Measurements from ENCODE around the gene UBXN2A.
"Not testable (repeated sequence)": the region's sequence is repeated elsewhere in the genome, so short reads cannot be mapped to it uniquely, and the experiment has no call there.

Gene UBXN2A

DNA sequence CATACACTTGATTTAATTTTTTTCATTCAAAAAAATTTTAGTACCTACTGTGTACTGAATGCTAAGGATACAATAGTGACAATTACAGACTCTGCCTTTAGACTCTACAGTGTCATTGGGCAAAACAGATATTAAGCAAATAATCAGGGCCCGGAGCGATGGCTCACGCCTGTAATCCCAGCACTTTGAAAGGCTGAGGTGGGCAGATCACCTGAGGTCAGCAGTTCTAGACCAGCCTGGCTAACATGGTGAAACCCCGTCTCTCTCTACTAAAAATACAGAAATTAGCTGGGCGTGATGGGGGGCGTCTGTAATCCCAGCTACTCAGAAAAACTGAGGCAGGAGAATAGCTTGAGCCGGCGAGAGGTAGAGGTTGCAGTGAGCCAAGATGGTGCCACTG, 1.4 kb downstream of the UBXN2A start:
- DNase-seq = no peak

DNA sequence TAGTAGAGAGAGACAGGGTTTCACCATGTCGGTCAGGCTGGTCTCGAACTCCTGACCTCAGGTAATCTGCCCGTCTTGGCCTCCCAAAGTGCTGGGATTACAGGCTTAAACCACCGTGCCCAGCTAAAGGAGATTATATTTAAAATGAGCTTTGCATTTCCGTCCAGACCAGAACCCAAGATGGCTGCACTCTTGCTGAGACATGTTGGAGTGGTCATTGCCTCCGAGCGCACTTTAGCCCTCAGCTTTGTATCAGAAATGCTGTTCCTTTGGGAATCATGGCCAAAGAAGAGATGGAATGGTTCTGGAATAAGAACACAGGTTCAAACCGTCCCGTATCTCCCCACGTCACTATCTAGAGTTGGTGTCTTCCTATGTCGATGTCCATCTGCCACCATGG, 3.4 kb downstream of the UBXN2A start:
- no peak for DNase-seq

DNA sequence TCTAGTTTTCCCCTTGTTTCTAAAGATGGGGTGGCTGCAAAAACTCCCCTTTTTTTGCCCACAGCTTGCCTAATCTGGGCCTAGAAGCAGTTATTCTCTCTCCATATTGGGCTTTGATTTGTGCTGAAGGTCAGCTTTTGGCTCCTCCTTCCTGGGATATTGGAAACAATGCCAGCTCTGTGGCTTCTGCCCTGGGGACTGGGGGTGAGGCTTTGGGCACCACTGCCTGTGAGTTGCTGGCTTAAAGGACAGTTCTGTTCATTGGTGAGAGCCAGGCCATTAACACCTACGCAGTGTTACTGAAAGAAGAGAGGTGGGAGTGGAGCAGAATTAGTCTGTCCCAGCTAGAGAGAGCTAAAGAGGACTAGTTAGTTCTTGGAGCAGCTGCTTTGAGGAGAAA, 4.3 kb downstream of the UBXN2A start:
- DNase-seq = no peak

DNA sequence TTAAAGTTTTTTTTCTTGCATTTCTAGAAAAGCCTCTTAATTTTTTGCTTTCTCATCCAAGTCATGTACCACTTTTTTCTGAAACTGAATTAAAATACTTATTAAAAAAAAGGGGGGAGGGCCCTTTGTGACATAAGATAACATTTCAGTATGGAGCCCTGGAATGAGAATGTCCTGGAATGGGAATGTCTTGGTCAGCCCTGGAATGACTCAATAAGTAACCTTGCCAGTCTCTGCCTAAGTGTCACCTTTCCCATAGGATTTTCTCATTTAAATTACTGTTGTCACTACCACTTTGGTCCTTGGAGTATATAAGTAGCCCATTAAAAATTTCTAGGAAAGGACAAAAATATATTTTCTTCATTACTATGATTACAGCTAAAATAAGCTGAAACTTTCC, 4.7 kb downstream of the UBXN2A start:
- no peak for DNase-seq

DNA sequence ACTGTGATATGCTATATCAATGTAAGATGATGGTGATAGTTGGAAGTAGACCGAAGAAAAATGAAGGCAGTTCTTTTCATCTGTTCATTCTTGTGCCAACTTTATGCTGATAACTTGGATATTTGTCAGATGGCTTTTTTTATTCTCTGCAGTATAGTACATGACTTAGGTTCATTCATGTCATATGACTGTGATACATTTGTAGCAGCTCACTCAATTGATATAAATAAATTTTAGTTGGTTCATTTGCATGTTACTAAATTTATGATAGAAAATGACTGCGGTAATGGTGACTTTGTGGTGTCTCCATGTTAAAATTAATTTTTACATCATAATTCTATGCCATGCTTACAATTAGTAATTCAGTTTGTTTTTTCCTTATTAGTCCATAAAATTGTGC, 7.1 kb downstream of the UBXN2A start:
- no peak for DNase-seq

DNA sequence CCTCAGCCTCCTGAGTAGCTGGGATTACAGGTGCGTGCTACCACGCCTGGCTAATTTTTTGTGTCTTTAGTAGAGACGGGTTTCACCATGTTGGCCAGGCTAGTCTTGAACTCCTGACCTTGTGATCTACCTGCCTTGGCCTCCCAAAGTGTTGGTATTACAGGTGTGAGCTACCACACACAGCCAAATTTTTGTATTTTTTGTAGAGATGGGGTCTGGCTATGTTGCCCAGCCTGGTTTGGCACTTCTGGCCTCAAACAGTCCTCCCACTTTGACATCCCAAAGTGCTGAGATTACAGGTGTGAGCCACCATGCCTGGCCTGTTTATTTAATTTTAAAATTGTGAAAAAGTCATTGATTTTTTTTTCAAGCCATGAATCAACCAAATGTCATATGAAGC, 12.3 kb downstream of the UBXN2A start:
- not testable (repeated sequence) for DNase-seq

DNA sequence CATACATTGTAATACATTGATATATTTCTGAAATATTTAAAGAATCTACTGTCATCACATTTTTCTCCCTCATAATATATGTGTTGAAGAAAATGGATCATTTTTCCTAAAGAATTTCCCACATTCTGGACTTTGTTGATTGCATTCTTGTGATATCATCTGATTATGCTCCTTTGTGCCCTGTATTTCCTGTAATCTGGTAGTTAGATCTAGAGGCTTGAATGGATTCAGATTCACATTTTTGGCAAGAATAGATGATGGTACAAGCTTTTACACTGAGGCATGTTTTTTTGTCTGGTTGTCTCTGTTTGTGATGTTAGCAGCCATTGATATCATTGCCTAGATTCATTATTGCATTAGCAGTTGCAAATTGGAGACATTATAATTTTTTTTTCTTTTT, 13.4 kb downstream of the UBXN2A start:
- no peak for DNase-seq

DNA sequence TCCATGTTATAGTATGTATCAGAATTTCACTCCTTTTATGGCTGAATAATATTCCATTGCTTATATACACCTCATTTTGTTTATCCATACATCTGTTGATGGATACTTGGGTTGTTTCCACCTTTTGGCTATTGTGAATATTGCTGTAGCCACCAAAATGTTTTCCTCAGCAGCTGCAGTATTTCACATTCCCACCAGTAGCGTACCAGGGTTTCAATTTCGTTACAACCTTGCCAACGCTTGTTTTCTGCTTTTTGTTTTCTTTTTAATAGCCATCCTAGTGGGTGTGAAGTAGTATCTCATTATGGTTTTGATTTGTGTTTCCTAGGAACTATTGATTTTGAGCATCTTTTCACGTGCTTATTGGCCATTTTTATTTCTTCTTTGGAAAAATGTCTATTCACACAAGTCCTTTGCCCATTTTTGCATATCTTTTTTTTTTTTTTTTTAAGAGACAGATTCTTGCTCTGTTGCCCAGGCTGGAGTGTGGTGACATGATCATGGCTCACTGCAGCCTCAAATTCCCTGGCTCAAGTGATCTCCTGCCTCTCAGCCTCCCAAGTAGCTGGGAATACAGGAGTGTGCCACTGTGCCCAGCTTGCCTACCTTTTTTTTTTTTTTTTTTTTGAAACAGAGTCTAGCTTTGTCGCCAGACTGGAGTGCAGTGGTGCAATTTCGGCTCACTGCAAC, 14.2 kb downstream of the UBXN2A start:
- DNase-seq = no peak

DNA sequence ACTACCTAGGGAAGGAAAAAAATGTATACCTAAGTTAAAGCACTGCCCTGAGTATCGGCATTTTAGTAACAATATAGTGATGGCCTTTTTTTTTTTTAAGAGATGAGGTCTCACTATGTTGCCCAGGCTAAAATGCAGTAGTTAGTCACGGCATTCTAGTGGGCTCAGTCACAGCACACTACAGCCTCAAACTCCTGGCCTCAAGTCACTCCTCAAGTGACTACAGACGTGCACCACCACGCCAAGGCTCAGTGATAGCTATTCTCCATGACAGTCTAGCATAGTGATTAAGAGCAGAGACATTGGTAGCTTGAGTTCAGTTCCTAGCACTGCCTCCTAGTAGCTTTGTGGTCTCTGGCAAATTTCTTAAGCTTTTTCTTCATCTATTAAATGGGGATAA, 27.6 kb downstream of the UBXN2A start:
- no peak for DNase-seq

DNA sequence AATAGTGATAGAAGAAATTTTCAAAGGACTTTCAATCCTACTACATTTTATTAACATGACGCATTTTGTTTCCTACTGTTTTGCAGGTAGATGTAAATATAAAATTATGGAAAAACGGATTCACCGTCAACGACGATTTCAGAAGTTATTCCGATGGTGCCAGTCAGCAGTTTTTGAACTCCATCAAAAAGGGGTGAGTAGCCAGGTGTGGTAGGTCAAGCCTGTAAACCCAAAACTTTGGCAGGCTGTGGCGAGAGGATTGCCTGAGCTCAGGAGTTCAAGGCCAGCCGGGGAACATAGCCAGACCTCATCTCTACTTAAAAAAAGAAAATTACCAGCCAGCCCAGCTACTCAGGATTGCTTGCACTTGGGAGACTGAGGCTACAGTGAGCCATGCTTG, 36.6 kb downstream of the UBXN2A start:
- no peak for DNase-seq

DNA sequence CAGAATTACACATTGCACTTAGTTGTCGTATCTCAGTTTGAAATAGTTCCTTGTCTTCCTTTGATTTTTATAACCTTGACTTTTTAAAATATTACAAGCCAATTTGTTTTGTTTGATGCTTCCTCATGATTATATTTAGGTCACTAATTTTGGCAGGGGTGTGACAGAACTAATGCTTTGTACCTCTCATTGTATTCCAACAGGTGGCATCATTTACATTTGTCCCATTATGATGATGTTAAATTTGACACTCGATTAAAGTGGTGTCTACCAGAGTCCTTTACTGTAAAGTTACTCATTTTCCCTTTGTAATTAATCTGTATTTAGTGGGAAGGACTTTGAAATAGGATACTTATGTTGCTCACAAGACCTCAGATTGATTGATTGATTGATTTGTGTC, 48.1 kb downstream of the UBXN2A start:
- peak; percentile 83 for DNase-seq

DNA sequence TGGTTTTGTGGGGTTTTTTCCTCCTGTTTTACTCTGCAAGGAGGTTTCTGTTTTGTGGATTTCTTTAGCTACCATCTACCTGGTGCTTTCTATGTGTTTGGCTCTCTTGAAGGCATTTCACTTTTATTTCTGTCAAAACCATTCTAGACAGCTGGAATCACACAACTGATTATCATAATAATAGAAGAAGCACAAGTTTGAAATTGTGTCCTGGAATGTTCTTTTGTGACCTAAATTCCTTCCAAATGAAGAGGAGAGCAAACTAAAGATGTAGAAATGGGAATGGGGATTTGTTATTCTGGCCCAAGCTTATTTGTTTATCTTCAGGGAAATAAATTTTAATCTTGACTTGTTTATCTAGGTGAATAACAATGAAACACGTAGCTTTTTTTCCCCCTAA, 52.7 kb downstream of the UBXN2A start:
- DNase-seq = no peak

DNA sequence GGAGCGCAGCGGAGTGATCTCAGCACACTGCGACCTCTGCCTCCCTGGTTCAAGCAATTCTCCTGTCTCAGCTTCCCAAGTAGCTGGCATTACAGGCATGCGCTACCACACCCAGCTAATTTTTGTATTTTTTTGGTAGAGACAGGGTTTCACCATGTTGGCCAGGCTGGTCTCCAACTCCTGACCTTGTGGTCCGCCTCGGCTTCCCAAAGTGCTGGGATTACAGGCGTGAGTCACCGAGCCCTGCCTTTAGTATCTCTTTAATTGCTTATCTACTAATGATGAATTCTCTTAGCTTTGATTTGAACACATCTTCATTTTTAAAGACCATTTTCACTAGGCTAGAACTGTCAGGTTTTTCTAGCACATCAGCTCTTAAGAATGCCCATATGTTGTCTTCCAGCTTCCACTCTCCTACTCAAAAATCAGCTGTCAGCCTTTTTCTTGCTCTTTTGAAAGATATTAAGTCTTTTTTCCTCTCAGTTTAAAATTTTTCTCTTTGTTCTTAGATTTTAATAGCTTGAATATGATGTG, 53.5 kb downstream of the UBXN2A start:
- DNase-seq = no peak

DNA sequence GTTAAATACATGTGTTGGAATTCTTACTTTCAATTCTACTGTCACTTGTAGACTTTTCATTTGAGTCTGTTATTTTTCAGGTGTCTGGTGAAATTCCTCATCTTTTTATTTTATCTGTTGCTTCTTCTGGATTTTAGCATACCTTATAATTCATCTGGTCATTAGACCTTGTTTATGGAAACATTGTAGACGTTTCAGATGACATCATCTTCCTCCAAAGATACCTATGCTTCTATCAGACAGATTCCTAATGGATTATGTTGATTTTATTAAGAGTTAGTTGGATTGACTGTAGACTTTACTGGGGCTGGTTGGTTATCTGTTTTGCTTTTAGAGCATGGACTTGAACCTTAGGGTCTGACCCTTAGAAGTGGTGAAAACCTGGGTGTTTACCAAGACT, 54.3 kb downstream of the UBXN2A start:
- no peak for DNase-seq

DNA sequence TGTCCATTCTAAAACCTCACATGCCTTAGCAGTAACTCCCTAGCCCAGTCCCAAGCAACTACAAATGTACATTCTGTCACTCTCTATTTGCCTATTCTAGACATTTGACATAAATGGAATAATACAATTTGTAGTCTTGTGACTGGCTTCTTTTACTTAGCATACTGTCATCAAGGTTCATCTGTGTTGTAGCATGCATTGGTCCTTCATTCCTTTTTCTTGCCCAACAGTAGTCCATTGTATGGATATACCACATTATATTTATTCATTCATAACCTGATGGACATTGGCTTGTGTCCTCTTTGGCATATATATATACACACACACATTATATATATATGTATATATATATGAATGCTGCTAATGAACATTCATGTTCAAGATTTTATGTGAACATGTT, 67.4 kb downstream of the UBXN2A start:
- DNase-seq = no peak

DNA sequence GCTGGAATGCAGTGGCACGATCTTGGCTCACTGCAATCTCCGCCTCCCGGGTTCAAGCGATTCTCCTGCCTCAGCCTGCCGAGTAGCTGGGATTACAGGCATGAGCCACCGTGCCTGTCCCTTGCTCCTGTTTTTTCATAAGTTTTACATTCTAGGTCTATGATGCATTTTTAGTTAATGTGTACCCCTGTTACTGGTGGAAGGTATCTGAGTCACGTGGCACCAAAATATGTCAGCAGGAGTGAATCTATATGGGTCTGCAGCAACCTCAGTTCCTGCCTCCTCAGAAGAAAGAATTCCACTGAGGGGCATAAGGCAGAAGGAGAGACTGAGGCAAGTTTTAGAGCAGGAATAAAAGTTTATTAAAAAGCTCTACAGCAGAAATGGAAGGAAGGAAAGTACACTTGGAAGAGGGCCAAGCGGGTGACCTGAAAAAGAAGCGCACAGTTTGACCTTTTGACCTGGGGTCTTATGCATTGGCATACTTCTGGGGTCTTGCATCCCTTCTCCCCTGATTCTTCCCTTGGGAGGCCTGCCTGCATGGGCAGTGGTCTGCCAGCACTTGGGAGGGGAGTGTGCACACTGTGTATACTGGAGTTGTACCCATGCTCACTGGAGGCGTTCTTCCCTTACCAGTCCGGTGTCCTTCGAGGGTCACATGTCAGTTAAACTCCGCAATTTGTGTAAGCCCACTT, 68.6 kb downstream of the UBXN2A start:
- DNase-seq = no peak

DNA sequence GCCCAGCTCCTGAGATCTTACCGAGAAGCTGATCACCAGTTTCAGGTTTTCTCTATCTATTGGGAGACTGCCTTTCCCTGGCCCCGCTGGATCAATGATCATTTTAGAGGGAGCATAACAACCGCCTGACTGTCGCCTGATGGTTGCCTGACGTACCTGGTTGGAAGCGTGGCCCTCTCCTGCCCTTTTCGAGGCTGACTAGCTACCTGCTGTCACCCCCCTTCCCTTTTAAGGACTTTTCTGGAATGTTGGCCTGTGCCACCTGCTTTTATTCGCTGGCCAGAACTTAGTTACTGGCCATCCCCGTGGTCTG, 69.1 kb downstream of the UBXN2A start:
- DNase-seq = no peak

DNA sequence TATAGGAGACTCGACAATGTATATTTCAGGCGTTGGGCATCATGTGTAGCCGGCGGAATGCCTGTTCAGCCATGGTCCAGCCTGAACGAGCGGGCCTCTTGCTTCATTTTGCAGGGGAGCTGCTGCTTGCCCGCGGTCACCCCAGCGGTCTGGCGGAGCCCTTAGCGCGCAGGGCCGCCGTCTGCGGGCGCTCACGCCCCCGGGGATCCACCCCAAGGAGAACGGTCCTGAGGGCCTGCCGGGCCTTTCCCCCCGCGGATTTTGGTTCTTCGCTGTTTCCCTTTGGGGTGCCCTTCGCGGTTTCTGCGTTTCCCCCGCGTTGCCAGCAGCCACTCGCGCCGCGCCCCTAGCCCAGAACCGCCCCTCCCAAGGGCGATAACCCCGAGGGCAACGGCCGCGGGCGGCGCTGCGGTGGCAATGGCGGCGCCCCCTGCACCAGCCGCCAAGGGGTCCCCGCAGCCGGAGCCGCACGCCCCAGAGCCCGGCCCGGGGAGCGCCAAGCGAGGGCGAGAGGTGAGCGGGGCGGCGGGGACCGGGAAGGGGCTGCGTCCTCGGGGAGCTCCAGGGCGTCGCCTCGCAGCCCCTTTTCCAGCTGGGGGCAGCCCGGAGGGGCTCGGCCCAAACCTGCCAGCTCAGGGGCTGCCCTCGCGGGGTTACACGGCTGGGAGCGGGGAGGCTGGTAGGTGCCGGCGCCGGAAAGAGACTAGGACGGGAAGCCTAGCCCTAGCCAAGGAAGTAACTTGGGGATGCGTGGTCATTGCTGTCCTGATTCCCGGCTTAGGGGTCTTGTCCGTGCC, 69.6 kb downstream of the UBXN2A start, which contains the start of gene MFSD2B:
MFSD2B (plus strand) TSS at position 406 of the 797 bp plus-strand sequence; CDS start at position 418, 12 bp downstream.
- peak; percentile 81 for DNase-seq

DNA sequence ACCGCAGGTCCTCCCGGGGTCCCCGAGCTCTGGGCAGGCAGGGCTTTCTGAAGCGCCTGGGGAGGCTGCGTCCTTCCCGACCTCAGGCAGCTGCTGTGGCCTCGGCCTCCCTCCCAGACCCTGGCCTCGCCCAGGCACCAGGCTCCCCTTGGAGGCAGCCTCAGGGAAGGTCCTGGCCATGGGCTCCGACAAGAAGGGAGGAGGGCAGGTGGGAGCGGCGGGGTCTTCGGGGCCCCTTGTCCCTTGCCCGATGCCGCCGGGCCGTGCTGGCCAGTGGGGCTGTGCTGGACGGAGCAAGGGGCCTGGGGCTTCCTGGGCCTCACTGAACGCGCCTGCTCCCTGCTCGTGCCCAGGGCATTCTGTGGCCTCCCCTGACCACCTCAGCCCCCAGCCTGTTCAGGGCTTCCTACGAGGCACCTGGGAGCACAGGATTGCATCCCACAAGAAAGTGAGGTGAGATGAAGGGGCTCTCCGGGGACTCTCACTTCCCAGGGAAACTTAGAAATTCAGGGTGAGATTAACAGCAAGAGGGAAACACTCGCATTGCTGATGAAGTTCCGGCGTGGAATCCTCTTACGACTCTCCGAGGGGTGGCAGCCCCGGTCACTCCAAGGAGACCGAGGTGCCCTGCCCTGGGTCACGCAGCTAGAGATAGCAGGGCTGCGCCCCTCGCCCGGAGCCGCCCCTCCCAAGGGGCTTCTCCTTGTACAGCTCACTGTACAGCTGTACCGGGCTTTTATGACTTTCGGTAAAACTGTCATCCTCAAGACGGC, 70.4 kb downstream of the UBXN2A start:
- peak; percentile 50 for DNase-seq

DNA sequence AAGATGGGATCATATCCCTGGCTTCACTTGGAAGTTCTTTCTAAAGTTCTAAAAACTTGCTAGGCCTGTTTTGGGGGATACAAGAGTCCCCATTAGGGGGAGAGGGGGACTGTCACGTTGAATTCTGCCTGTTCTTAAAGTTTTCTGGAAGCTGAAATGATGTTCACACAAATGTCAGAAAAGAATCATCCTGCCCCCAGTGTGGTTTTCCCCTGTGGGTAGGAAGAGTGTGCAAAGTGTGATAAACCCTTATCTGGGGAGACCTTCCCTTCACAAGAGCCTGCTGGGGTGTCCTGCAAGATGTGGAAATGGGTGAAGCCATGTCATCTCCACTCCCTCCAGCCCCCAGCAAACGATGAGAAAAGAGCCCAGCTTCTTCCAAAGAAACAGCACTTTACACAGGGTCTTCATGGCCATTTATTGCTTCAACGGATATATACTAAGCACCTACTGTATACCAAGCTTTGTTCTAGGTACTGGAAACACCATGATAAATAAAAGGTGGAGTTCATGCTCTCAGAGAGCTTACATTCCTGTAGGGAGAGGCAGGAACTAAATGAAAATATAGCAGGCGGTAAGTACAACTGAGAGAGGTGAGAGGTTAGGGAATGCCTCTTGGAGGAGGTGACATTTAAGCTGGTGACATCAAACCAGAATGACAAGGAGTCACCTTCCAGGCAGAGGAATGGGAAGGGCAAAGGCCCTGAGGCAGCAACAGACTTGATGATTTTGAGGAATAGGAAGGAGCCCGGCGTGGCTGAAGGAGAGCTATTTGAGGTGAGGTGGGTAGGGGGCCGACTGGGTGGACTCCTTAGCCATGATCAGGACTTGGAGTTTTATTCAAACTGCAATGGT, 71.2 kb downstream of the UBXN2A start:
- DNase-seq = peak; percentile 98

DNA sequence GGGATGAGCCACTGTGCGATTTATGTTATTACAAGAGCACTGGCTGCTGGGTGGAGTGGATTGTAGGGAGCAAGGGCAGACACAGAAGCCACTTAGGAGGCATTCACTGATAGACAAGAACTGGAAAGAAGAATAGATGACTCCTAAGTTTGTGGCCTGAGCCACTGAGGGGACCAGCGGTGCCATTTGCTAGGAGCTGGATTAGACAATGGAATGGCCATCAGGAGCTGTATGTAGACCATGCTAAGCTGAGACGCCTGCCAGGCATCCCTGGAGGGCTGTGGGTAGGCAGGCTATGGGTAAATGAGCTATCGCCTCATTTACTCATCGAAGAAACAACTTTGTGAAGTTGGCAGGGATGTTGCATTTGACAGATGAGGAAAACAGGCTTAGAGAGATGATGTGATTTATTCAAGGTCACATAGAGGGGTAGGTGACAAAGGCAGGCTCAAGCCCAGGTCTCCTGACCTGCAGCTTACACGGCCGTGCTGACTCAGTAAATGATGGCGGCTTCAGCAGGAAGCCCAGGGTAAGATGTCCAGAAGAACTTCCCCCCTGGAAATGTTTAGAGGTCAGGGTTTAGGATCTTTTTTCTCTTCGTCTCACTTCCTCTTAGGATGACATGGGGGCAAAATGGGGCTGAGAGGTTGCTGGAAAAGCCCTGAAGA, 72.4 kb downstream of the UBXN2A start:
- DNase-seq = no peak
